Measurements from ENCODE around the gene ALDH16A1.

- TF ChIP-seq CTCF (IDR thresholded peaks at IDR 0.05 in 4 of 5, conservative IDR thresholded peaks at IDR 0.05 in 1 of 5) (no peak), POLR2A (IDR thresholded peaks at IDR 0.05) (no peak)
Observed at GRCh38 chr19:49475191-49475917, 22.3 kb downstream of the ALDH16A1 start.

All from gastrocnemius medialis (tissue), 4 donors.